ENCODE data around the gene FYCO1.

FYCO1 gene

GRCh38 chr3:45950686-45951600, 44.7 kb downstream of the FYCO1 start:
- H3K4me2 ChIP-seq (ENCODE audit: low read depth, low read length, poor library complexity, severe bottlenecking) = no peak overlapping the region
- H3K4me3 ChIP-seq (ENCODE audit: low read length, poor library complexity, severe bottlenecking) = no peak overlapping the region
- H3K36me3 ChIP-seq (ENCODE audit: insufficient read depth, low read length) = peaks cover 69% of the 10 kb centered on the region; the same call in 1 of the 2 replicates
- H3K27me3 ChIP-seq (ENCODE audit: insufficient read depth, low read length, poor library complexity, severe bottlenecking) = no peaks in the 10 kb centered on the region
- H3K9ac ChIP-seq (ENCODE audit: low read depth, low read length, poor library complexity, severe bottlenecking) = no peak overlapping the region
- TF ChIP-seq EZH2phosphoT487 (IDR thresholded peaks at IDR 0.05; ENCODE audit: borderline replicate concordance) (no peak), CTCF (conservative IDR thresholded peaks at IDR 0.05; ENCODE audit: low read length) (no peak)
- H3F3A ChIP-seq (ENCODE audit: low read depth) = no peaks in the 10 kb centered on the region
- no peak overlapping the region for H2AFZ ChIP-seq (ENCODE audit: low read length)
- no peaks in the 10 kb centered on the region for H3K9me2 ChIP-seq (replicated peaks; ENCODE audit: low read depth, low read length)
- H3K79me2 ChIP-seq (ENCODE audit: insufficient read depth, low read length) = no peaks in the 10 kb centered on the region
- H3K4me1 ChIP-seq (ENCODE audit: insufficient read depth, low read length, poor library complexity, severe bottlenecking) = peaks cover 7% of the 10 kb centered on the region
- no peaks in the 10 kb centered on the region for H3K9me3 ChIP-seq (ENCODE audit: insufficient read depth, low read depth, low read length)
- H4K20me1 ChIP-seq (ENCODE audit: insufficient read depth, low read length, poor library complexity, severe bottlenecking) = no peaks in the 10 kb centered on the region

GRCh38 chr3:45950131-45950530, 45.5 kb downstream of the FYCO1 start:
- Histone ChIP-seq H3F3A (ENCODE audit: low read depth) (no peaks in the 10 kb centered on the region), H3K79me2 (ENCODE audit: insufficient read depth, low read length) (no peaks in the 10 kb centered on the region), H3K9me3 (ENCODE audit: insufficient read depth, low read depth, low read length) (no peaks in the 10 kb centered on the region), H3K9ac (ENCODE audit: low read depth, low read length, poor library complexity, severe bottlenecking) (no peak overlapping the region), H2AFZ (ENCODE audit: low read length) (no peak overlapping the region), H4K20me1 (ENCODE audit: insufficient read depth, low read length, poor library complexity, severe bottlenecking) (no peaks in the 10 kb centered on the region), H3K9me2 (replicated peaks; ENCODE audit: low read depth, low read length) (no peaks in the 10 kb centered on the region), H3K4me3 (ENCODE audit: low read length, poor library complexity, severe bottlenecking) (no peak overlapping the region), H3K4me2 (ENCODE audit: low read depth, low read length, poor library complexity, severe bottlenecking) (no peak overlapping the region), H3K27me3 (ENCODE audit: insufficient read depth, low read length, poor library complexity, severe bottlenecking) (no peaks in the 10 kb centered on the region), H3K36me3 (ENCODE audit: insufficient read depth, low read length) (peaks cover 62% of the 10 kb centered on the region; the same call in 1 of the 2 replicates), H3K4me1 (ENCODE audit: insufficient read depth, low read length, poor library complexity, severe bottlenecking) (peaks cover 7% of the 10 kb centered on the region)
- TF ChIP-seq EZH2phosphoT487 (IDR thresholded peaks at IDR 0.05; ENCODE audit: borderline replicate concordance) (no peak), CTCF (conservative IDR thresholded peaks at IDR 0.05; ENCODE audit: low read length) (no peak)

GRCh38 chr3:45949432-45949831, 46.2 kb downstream of the FYCO1 start:
- no peaks in the 10 kb centered on the region for H3K9me2 ChIP-seq (replicated peaks; ENCODE audit: low read depth, low read length)
- peaks cover 7% of the 10 kb centered on the region for H3K4me1 ChIP-seq (ENCODE audit: insufficient read depth, low read length, poor library complexity, severe bottlenecking)
- H3K79me2 ChIP-seq (ENCODE audit: insufficient read depth, low read length) = no peaks in the 10 kb centered on the region
- H4K20me1 ChIP-seq (ENCODE audit: insufficient read depth, low read length, poor library complexity, severe bottlenecking) = no peaks in the 10 kb centered on the region
- no peak overlapping the region for H3K9ac ChIP-seq (ENCODE audit: low read depth, low read length, poor library complexity, severe bottlenecking)
- no peak overlapping the region for H3K4me2 ChIP-seq (ENCODE audit: low read depth, low read length, poor library complexity, severe bottlenecking)
- no peak for TF ChIP-seq CTCF (conservative IDR thresholded peaks at IDR 0.05; ENCODE audit: low read length)
- no peak for TF ChIP-seq EZH2phosphoT487 (IDR thresholded peaks at IDR 0.05; ENCODE audit: borderline replicate concordance)
- peaks cover 55% of the 10 kb centered on the region; the same call in 1 of the 2 replicates for H3K36me3 ChIP-seq (ENCODE audit: insufficient read depth, low read length)
- no peaks in the 10 kb centered on the region for H3K9me3 ChIP-seq (ENCODE audit: insufficient read depth, low read depth, low read length)
- no peak overlapping the region for H3K4me3 ChIP-seq (ENCODE audit: low read length, poor library complexity, severe bottlenecking)
- no peaks in the 10 kb centered on the region for H3F3A ChIP-seq (ENCODE audit: low read depth)
- H3K27me3 ChIP-seq (ENCODE audit: insufficient read depth, low read length, poor library complexity, severe bottlenecking) = no peaks in the 10 kb centered on the region
- H2AFZ ChIP-seq (ENCODE audit: low read length) = no peak overlapping the region
